ENCODE measurements around the gene RAB11FIP4.

- TF ChIP-seq CTCF (tag by site-specific recombination; IDR thresholded peaks at IDR 0.05) = no peak
- no peak for TF ChIP-seq ZNF621 (tag by site-specific recombination; IDR thresholded peaks at IDR 0.05)
- peak; percentile 65; the same call in 1 of the 2 replicates for TF ChIP-seq ZNF362 (tag by site-specific recombination; IDR thresholded peaks at IDR 0.05)
- TF ChIP-seq ZNF121 (tag by site-specific recombination; IDR thresholded peaks at IDR 0.05) = no peak
- TF ChIP-seq ZNF692 (tag by site-specific recombination; IDR thresholded peaks at IDR 0.05) = no peak
- no peak for TF ChIP-seq PATZ1 (tag by site-specific recombination; IDR thresholded peaks at IDR 0.05)
- no peak for TF ChIP-seq GLI2 (tag by site-specific recombination; IDR thresholded peaks at IDR 0.05; ENCODE audit: borderline replicate concordance, low read depth)
- TF ChIP-seq ZNF660 (tag by site-specific recombination; IDR thresholded peaks at IDR 0.05) = no peak
- TF ChIP-seq ZNF423 (tag by site-specific recombination; IDR thresholded peaks at IDR 0.05) = no peak
- TF ChIP-seq KLF8 (tag by site-specific recombination; IDR thresholded peaks at IDR 0.05) = no peak
- TF ChIP-seq ATF2 (tag by site-specific recombination; IDR thresholded peaks at IDR 0.05; ENCODE audit: low read depth) = no peak
Measured at GRCh38 chr17:31495022-31495885, 103.8 kb downstream of the RAB11FIP4 start.

Measured in HEK293 (cell line).